ENCODE data around the gene SYNDIG1.

SYNDIG1 gene

DNA sequence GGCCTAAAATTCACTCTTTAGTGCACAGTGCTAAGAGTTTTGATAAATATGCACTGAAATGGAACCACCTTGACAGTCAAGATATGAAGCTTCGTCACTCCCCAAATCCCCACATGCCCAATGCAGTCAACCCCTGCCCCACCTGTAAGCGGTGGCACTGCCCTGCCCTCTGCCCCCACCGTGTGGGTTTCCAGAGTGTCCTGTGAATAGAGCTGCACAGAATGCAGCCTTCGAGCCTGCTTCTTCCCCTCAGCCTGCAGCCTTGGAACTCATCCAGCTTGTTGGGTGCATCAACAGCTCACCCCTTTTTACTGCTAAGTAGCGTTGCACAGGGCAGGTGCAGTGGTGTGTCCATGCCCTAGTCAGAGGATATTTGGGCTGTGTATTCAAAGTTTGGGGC lies 216.3 kb downstream of the SYNDIG1 start:
- no peak for DNase-seq
- Histone ChIP-seq H3K4me3 (ENCODE audit: low read depth, low read length) (no peak overlapping the region), H3K27me3 (replicated peaks) (no peaks in the 10 kb centered on the region), H3K36me3 (replicated peaks) (no peaks in the 10 kb centered on the region), H3K27ac (no peak overlapping the region)
- in situ Hi-C loops (cut with HindIII; ENCODE audit: low pct_ligation_motif_present, low sequenced_read_pairs) = no loop called here
- TF ChIP-seq, protein P1, sequence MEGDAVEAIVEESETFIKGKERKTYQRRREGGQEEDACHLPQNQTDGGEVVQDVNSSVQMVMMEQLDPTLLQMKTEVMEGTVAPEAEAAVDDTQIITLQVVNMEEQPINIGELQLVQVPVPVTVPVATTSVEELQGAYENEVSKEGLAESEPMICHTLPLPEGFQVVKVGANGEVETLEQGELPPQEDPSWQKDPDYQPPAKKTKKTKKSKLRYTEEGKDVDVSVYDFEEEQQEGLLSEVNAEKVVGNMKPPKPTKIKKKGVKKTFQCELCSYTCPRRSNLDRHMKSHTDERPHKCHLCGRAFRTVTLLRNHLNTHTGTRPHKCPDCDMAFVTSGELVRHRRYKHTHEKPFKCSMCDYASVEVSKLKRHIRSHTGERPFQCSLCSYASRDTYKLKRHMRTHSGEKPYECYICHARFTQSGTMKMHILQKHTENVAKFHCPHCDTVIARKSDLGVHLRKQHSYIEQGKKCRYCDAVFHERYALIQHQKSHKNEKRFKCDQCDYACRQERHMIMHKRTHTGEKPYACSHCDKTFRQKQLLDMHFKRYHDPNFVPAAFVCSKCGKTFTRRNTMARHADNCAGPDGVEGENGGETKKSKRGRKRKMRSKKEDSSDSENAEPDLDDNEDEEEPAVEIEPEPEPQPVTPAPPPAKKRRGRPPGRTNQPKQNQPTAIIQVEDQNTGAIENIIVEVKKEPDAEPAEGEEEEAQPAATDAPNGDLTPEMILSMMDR (IDR thresholded peaks at IDR 0.05; ENCODE audit: low read depth, low read length, missing control alignments) = no peak

DNA sequence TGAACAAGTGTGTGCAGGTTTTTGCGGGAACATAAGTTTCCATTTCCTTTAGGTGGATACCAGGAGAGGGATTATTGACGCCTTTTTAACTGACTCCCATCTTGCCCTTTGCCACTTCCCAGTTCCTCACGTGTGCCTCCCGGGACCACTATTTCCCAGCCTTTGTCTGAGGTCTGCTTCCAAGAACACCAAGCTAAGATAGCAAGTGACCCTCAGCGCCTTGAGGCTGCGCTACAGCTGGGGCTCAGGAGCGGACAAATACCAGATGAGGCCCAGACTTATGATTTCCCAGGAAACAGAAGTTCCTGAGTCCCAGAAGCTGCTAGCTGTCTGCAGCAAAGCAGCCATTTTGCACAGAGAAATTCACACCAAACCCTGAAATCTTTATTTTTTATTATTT lies 216.7 kb downstream of the SYNDIG1 start:
- H3K4me3 ChIP-seq (ENCODE audit: low read depth, low read length) = no peak overlapping the region
- DNase-seq = no peak
- H3K27ac ChIP-seq = no peak overlapping the region
- no peaks in the 10 kb centered on the region for H3K36me3 ChIP-seq (replicated peaks)
- no peaks in the 10 kb centered on the region for H3K27me3 ChIP-seq (replicated peaks)
- in situ Hi-C loops (cut with HindIII; ENCODE audit: low pct_ligation_motif_present, low sequenced_read_pairs) = no loop called here
- TF ChIP-seq, protein P1 (IDR thresholded peaks at IDR 0.05; ENCODE audit: low read depth, low read length, missing control alignments) = no peak

DNA sequence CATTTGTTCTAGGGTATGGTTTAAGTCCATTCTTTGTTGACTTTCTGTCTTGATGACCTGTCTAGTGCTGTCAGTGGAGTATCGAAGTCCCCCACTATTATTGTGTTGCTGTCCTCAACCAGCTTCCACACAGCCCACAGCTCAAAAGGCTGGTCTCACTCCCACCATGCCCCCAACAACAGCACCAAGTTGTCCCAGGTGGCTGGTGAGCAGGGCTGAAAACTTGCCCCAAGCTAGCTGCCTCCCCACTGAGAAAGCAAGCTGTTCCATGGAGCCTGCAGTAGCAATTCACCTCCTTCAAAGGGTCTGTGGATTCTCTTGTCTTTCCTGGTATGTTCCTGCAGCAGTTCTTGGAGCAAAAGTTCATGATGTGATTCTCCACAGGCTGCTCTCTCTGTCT lies 221.0 kb downstream of the SYNDIG1 start:
- in situ Hi-C loops (cut with HindIII; ENCODE audit: low pct_ligation_motif_present, low sequenced_read_pairs) = no loop called here
- TF ChIP-seq, protein P1 (IDR thresholded peaks at IDR 0.05; ENCODE audit: low read depth, low read length, missing control alignments) = no peak
- Histone ChIP-seq H3K27me3 (replicated peaks) (no peaks in the 10 kb centered on the region), H3K36me3 (replicated peaks) (no peaks in the 10 kb centered on the region), H3K4me3 (ENCODE audit: low read depth, low read length) (no peak overlapping the region), H3K27ac (no peak overlapping the region)
- no peak for DNase-seq

DNA sequence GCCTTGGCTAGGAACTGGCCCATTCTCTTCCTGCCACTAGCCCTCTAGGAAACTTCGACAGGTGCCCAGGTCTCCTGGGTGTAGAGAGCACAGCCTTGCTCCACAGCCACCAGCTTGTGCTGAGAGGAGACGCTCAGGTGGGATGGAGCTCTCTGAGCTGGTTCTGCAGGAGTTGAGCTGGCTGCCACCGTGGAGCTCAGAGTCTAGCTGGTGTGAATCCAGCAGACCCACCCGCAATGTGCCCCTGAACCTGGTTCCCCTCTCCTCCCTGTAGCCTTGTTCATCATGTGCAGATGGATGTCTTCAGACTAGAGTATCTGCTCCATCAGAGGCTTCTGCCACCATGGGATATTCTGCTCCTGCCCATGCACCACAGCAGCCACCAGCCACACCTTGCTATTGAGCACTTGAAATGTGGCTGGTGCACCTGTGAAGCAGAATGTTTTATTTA lies 222.5 kb downstream of the SYNDIG1 start:
- Histone ChIP-seq H3K36me3 (replicated peaks) (no peaks in the 10 kb centered on the region), H3K27me3 (replicated peaks) (no peaks in the 10 kb centered on the region), H3K27ac (no peak overlapping the region), H3K4me3 (ENCODE audit: low read depth, low read length) (no peak overlapping the region)
- no peak for DNase-seq
- in situ Hi-C loops (cut with HindIII; ENCODE audit: low pct_ligation_motif_present, low sequenced_read_pairs) = no loop called here
- TF ChIP-seq, protein P1 (IDR thresholded peaks at IDR 0.05; ENCODE audit: low read depth, low read length, missing control alignments) = no peak

DNA sequence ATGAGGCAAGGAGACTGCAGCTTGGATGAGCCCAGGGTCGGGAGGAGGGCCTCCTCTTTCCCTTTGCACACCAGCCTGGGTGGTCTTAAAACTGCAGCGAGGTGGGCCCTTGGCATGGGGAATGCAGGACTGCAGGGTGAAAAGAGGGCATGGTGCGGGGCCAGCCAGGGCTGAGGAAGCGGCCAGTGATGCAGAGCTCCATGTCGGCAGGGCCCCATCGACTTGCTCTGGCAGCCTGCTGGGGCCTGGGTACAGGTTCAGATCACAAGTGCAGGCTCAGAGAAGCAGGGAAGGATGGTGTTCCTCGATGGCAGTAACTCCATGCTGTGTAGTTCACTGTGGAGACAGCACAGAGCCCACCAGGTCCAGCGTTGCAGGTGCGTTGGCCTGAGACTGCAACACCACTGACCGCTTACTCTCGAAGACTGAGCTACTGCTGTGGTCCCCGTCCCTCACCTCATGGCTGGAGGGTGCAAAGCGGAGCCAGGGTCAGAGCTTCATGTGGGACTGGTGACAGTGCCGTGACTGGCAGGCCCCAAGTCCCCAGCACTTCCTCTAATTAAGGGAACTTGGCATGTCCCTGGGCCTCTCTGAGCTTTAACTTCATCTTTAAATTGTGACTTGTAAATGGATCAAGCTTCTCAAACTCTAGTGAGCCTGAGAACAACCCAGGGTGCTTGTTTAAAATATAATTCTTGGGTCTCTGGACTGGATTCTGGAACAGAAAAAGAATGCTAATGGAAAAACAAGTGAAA lies 223.2 kb downstream of the SYNDIG1 start:
- Histone ChIP-seq H3K4me3 (ENCODE audit: low read depth, low read length) (no peak overlapping the region), H3K27ac (no peak overlapping the region), H3K27me3 (replicated peaks) (no peaks in the 10 kb centered on the region), H3K36me3 (replicated peaks) (no peaks in the 10 kb centered on the region)
- in situ Hi-C loops (cut with HindIII; ENCODE audit: low pct_ligation_motif_present, low sequenced_read_pairs) = no loop called here
- TF ChIP-seq, protein P1 (IDR thresholded peaks at IDR 0.05; ENCODE audit: low read depth, low read length, missing control alignments) = no peak
- no peak for DNase-seq

All from brain microvascular endothelial cell (primary cell).